Progenitor cell of endocrine pancreas (in vitro differentiated cells): ENCODE measurements around the gene CPED1. TPM values are rescaled to one million over a fixed set of nuclear protein-coding genes. Genes with fewer than 3 reads are reported as not detected.

Source experiments
- DNase-seq: peaks from one replicate; pipeline ENCODE4 v3.0.0; 2021; ENCODE audit warnings: low spot score; ENCODE audit not compliant: unreplicated experiment
- H3K27ac Mint-ChIP-seq: 2 replicates; pipeline ENCODE4 v1.8.0; 2021; ENCODE audit warnings: mild to moderate bottlenecking, moderate library complexity, mixed read lengths
- H3K27me3 Mint-ChIP-seq: 2 replicates; pipeline ENCODE4 v1.8.0; 2021; ENCODE audit warnings: mixed read lengths
- H3K36me3 Mint-ChIP-seq: 2 replicates; pipeline ENCODE4 v1.8.0; 2022; ENCODE audit warnings: mixed read lengths; ENCODE audit not compliant: insufficient read depth
- H3K4me1 Mint-ChIP-seq: 2 replicates; pipeline ENCODE4 v1.8.0; 2021; ENCODE audit warnings: low read depth, mixed read lengths
- H3K4me3 Mint-ChIP-seq: 2 replicates; pipeline ENCODE4 v1.8.0; 2021; ENCODE audit warnings: low read depth, mild to moderate bottlenecking, moderate library complexity, mixed read lengths
- H3K9me3 Mint-ChIP-seq: 2 replicates; pipeline ENCODE4 v1.8.0; 2021; ENCODE audit warnings: low read depth, mixed read lengths
- CTCF ChIP-seq: fragments of 200-600 bp; sonication (generic); IDR thresholded peaks from one replicate; pipeline ENCODE4 v1.5.0; 2021; ENCODE audit warnings: antibody characterized with exemption, mild to moderate bottlenecking; ENCODE audit not compliant: unreplicated experiment
- total RNA-seq: library from RNA; stranded (reverse); gene quantifications from 2 replicates; pipeline ENCODE4 v1.2.1, GENCODE V29; 2021

Gene CPED1
- total RNA-seq, 1 donor from 2014 or later = 1.1 TPM

GRCh38 chr7:121328508-121329190 lies 340.1 kb downstream of the CPED1 start, which contains the start of gene WNT16:
TSS of gene WNT16 (plus strand) at chr7:121329000. CDS start at chr7:121329293, 293 bp downstream.
- DNase-seq = no peak
- Mint-ChIP-seq H3K36me3 (no peaks in the 10 kb centered on the region), H3K4me1 (peaks cover 14% of the 10 kb centered on the region), H3K9me3 (no peaks in the 10 kb centered on the region), H3K27ac (no peak within 1 kb of the TSS), H3K4me3 (peak within 1 kb of the TSS; percentile 67), H3K27me3 (peaks cover 57% of the 10 kb centered on the region)
- TF ChIP-seq CTCF = no peak

GRCh38 chr7:121329191-121330052 lies 340.9 kb downstream of the CPED1 start:
- DNase-seq = peak; percentile 24
- H3K27me3 Mint-ChIP-seq = peaks cover 57% of the 10 kb centered on the region

GRCh38 chr7:121330053-121330833 lies 341.7 kb downstream of the CPED1 start:
- peaks cover 14% of the 10 kb centered on the region for H3K4me1 Mint-ChIP-seq
- TF ChIP-seq CTCF = no peak
- no peak overlapping the region for H3K27ac Mint-ChIP-seq
- H3K36me3 Mint-ChIP-seq = no peaks in the 10 kb centered on the region
- no peaks in the 10 kb centered on the region for H3K9me3 Mint-ChIP-seq
- peaks cover 56% of the 10 kb centered on the region for H3K27me3 Mint-ChIP-seq
- H3K4me3 Mint-ChIP-seq = peak overlapping the region; percentile 67
- DNase-seq = no peak

More at GRCh38 chr7:121329191-121330052, 340.9 kb downstream of the CPED1 start:
- Mint-ChIP-seq H3K9me3 (no peaks in the 10 kb centered on the region), H3K36me3 (no peaks in the 10 kb centered on the region), H3K4me3 (peak overlapping the region; percentile 67), H3K4me1 (peaks cover 14% of the 10 kb centered on the region), H3K27ac (no peak overlapping the region)
- TF ChIP-seq CTCF = no peak

- Mint-ChIP-seq H3K27ac (no peak overlapping the region), H3K4me3 (no peak overlapping the region), H3K27me3 (peaks cover 54% of the 10 kb centered on the region), H3K4me1 (peaks cover 14% of the 10 kb centered on the region), H3K9me3 (no peaks in the 10 kb centered on the region), H3K36me3 (no peaks in the 10 kb centered on the region)
- no peak for DNase-seq
- TF ChIP-seq CTCF = no peak
These were observed 342.5 kb downstream of the CPED1 start for GRCh38 chr7:121331048-121331447.

- H3K9me3 Mint-ChIP-seq = no peaks in the 10 kb centered on the region
- no peak overlapping the region for H3K4me3 Mint-ChIP-seq
- H3K4me1 Mint-ChIP-seq = peaks cover 14% of the 10 kb centered on the region
- H3K27me3 Mint-ChIP-seq = peaks cover 53% of the 10 kb centered on the region
- TF ChIP-seq CTCF = no peak
- no peak for DNase-seq
- H3K36me3 Mint-ChIP-seq = no peaks in the 10 kb centered on the region
- H3K27ac Mint-ChIP-seq = no peak overlapping the region
These were observed 343.1 kb downstream of the CPED1 start for GRCh38 chr7:121331574-121331973.
